HCT116 (cell line): ENCODE results near the gene CYB561D1. TPM values are rescaled to one million over a fixed set of nuclear protein-coding genes. Genes with fewer than 3 reads are reported as not detected.

Source experiments
- ATAC-seq: fragments of 200-7000 bp; cut with Tn5 transposase; 2 replicates; pipeline ENCODE4 v1.9.1; 2020; ENCODE audit warnings: mild to moderate bottlenecking, moderate library complexity
- BruUV-seq: library from RNA; stranded (reverse); fragments of 400-500 nt; replicated peaks from 2 replicates; lab custom pipeline; 2021; lab: Mats Ljungman, UMichigan
- CTCF ChIA-PET: fragments of 300-600 bp; sonication (Branson Sonifier 250); formaldehyde crosslinking; loops from one replicate; lab custom pipeline; 2021; ENCODE audit warnings: antibody characterized with exemption; lab: Charles Lee
- POLR2A ChIA-PET: fragments of 300-600, 350-600 bp; sonication (Branson Sonifier 250); formaldehyde crosslinking; loops from one replicate; lab custom pipeline; 2021; ENCODE audit warnings: antibody characterized with exemption; lab: Charles Lee
- RAD21 ChIA-PET, 2 experiments: fragments of 300-600 bp; sonication (Branson Sonifier 250); formaldehyde crosslinking; loops; one replicate each; lab custom pipeline; 2023; ENCODE audit warnings: low total read pairs in 2 of 2; ENCODE audit not compliant: uncharacterized antibody in 2 of 2, unreplicated experiment in 2 of 2, low non-redundant PET in 1 of 2; lab: Charles Lee
- DNase-seq: peaks from one replicate; pipeline ENCODE4 v3.0.0-alpha.2; 2010; ENCODE audit warnings: low read depth, low spot score
- H2AFZ ChIP-seq: fragments of 200-600 bp; shearing (Covaris generic), sonication (generic); 2 replicates; pipeline ENCODE4 v1.6.1; 2017; ENCODE audit warnings: low read depth, mixed run types, mixed read lengths, antibody characterized with exemption, low read length; ENCODE audit not compliant: poor library complexity, severe bottlenecking
- H3K27ac ChIP-seq: 2 replicates; pipeline ENCODE4 v1.5.1; 2012; ENCODE audit warnings: low read depth, low read length
- H3K27me3 ChIP-seq: fragments of 200-600 bp; sonication (generic); 2 replicates; pipeline ENCODE4 v1.6.1; 2016; ENCODE audit warnings: mixed run types, low read length, mixed read lengths; ENCODE audit not compliant: insufficient read depth
- H3K36me3 ChIP-seq, 2 experiments: fragments of 200-500 bp in 1 of 2; fragments of 200-600 bp in 1 of 2; sonication (Bioruptor generic) in 1 of 2; sonication (generic) in 1 of 2; 2 replicates each; pipeline versions ENCODE4 v1.5.1 to v1.6.1; 2014 to 2016; ENCODE audit warnings: low read length in 2 of 2, inconsistent platforms in 1 of 2, mixed read lengths in 1 of 2, mixed run types in 1 of 2; ENCODE audit not compliant: insufficient read depth in 2 of 2, control insufficient read depth in 1 of 2
- H3K4me1 ChIP-seq, 2 experiments: fragments of 200-600 bp in 1 of 2; sonication (generic) in 1 of 2; 2 replicates each; pipeline versions ENCODE4 v1.5.1 to v1.6.1; 2012 to 2017; ENCODE audit warnings: low read length in 2 of 2, inconsistent platforms in 1 of 2, mild to moderate bottlenecking in 1 of 2, mixed read lengths in 1 of 2, mixed run types in 1 of 2, moderate library complexity in 1 of 2; ENCODE audit not compliant: insufficient read depth in 2 of 2, control insufficient read depth in 1 of 2
- H3K4me2 ChIP-seq: fragments of 200-600 bp; sonication (generic); 2 replicates; pipeline ENCODE4 v1.6.1; 2017; ENCODE audit warnings: mixed run types, low read length, mixed read lengths
- H3K4me3 ChIP-seq, 2 experiments: fragments of 200-600 bp in 1 of 2; sonication (generic) in 1 of 2; replicated peaks in 1 of 2; 2 replicates each; pipeline ENCODE4 v1.5.1; 2011 to 2016; ENCODE audit warnings: low read length in 2 of 2, control low read depth in 1 of 2, low read depth in 1 of 2, mild to moderate bottlenecking in 1 of 2, mixed read lengths in 1 of 2, mixed run types in 1 of 2
- H3K79me2 ChIP-seq: fragments of 200-600 bp; sonication (generic); 2 replicates; pipeline ENCODE4 v1.6.1; 2017; ENCODE audit warnings: mild to moderate bottlenecking, mixed run types, low read length, moderate library complexity, mixed read lengths; ENCODE audit not compliant: insufficient read depth
- H3K9ac ChIP-seq: fragments of 200-600 bp; sonication (generic); 2 replicates; pipeline ENCODE4 v1.6.1; 2016; ENCODE audit warnings: low read length, mixed read lengths
- H3K9me2 ChIP-seq: fragments of 200-600 bp; sonication (generic), shearing (Covaris generic); 2 replicates; pipeline ENCODE4 v1.6.1; 2017; ENCODE audit warnings: mixed run types, mild to moderate bottlenecking, moderate library complexity; ENCODE audit not compliant: insufficient read depth
- H3K9me3 ChIP-seq, 2 experiments: fragments of 200-500 bp in 1 of 2; fragments of 200-600 bp in 1 of 2; sonication (Bioruptor generic) in 1 of 2; sonication (generic) in 1 of 2; 2 replicates each; pipeline ENCODE4 v1.6.1; 2014 to 2017; ENCODE audit warnings: low read length in 2 of 2, mixed read lengths in 2 of 2, inconsistent platforms in 1 of 2, low read depth in 1 of 2, mild to moderate bottlenecking in 1 of 2, mixed run types in 1 of 2, moderate library complexity in 1 of 2; ENCODE audit not compliant: control insufficient read depth in 1 of 2, insufficient read depth in 1 of 2
- H4K20me1 ChIP-seq: fragments of 200-600 bp; sonication (generic), shearing (Covaris generic); 2 replicates; pipeline ENCODE4 v1.6.1; 2017; ENCODE audit warnings: mixed run types, mild to moderate bottlenecking, moderate library complexity; ENCODE audit not compliant: insufficient read depth
- ELF1 ChIP-seq: IDR thresholded peaks from 2 replicates; pipeline ENCODE4 v1.6.1; 2012; ENCODE audit warnings: low read depth, borderline replicate concordance
- EZH2 ChIP-seq: fragments of 200-600 bp; sonication (generic); IDR thresholded peaks from 2 replicates; pipeline ENCODE4 v1.6.1; 2017; ENCODE audit warnings: antibody characterized with exemption, mixed run types
- EZH2phosphoT487 ChIP-seq: fragments of 200-600 bp; IDR thresholded peaks from 2 replicates; pipeline ENCODE4 v1.6.1; 2018; ENCODE audit warnings: antibody characterized with exemption, borderline replicate concordance
- FOSL1 ChIP-seq: IDR thresholded peaks from 2 replicates; pipeline ENCODE4 v1.6.1; 2012; ENCODE audit warnings: low read depth
- JUND ChIP-seq: IDR thresholded peaks from 2 replicates; pipeline ENCODE4 v1.6.1; 2012
- POLR2A ChIP-seq: IDR thresholded peaks from 2 replicates; pipeline ENCODE4 v1.7.0; 2011; ENCODE audit warnings: borderline replicate concordance; ENCODE audit not compliant: insufficient read depth, insufficient read length; ENCODE audit errors: extremely low read depth
- POLR2AphosphoS5 ChIP-seq: IDR thresholded peaks from 2 replicates; pipeline ENCODE4 v1.6.1; 2011; ENCODE audit warnings: mild to moderate bottlenecking, low read depth, low read length, moderate library complexity
- SRF ChIP-seq: IDR thresholded peaks from 2 replicates; pipeline ENCODE4 v1.6.1; 2012; ENCODE audit warnings: low read depth
- intact Hi-C: fragments of 100-400 bp; cut with micrococcal nuclease; formaldehyde crosslinking; loops from 2 replicates; pipeline ENCODE4 v1.10.0; 2022
- total RNA-seq: library from RNA; stranded (reverse); gene quantifications from one replicate; pipeline ENCODE4 v1.2.1, GENCODE V29; 2021; ENCODE audit not compliant: unreplicated experiment
- TF ChIP-seq, protein P1 (sequence below): IDR thresholded peaks from 2 replicates; pipeline ENCODE4 v1.6.1; 2012; ENCODE audit warnings: low read depth
- TF ChIP-seq, protein P2 (sequence below): IDR thresholded peaks from 2 replicates; pipeline ENCODE4 v1.6.1; 2011; ENCODE audit warnings: mild to moderate bottlenecking, low read length, moderate library complexity; ENCODE audit not compliant: insufficient replicate concordance; ENCODE audit errors: extremely low read depth

Gene CYB561D1
- total RNA-seq, 1 experiment from 2014 or later = 5.9 TPM

DNA sequence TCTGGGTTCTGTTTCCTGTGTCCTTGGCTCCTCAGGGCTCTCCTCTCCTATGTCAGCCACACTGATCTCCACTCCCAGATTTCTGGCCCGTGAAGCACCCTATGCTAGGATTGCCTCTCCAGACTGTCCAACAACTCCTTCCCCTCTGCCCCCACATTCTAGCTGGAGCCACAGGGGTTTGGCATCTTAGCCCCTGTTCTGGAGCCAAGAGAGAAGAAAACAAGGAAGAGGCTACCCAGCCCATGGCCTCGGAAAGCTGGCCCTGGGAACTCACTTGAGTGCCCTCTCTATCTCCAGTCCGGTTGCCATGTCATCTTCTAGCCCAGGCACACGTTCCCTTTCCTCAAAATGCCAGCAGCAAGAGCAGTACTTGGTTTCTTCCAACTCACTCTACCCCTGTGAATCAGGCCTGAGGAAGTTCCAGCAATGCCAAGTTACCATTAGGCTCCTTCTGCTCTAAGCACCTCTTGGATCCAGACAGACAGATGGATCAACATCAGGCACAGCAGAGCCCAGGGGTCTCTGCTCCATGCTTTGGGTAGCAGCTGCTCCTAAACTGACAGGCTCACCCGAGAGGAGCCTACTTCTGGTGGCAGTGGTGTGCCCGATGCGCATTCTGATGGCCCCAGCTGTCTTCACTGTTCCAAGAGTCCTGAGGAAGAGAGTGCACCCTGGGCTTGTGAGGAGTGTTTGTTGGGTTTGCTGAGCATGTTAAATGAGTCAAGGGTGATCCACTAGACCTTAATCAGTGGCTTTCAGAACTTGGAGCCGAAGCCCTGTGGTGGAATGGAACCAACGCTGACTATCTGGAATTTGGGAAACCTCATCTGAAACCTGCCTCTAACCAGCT is 34.2 kb downstream of the CYB561D1 start:
- TF ChIP-seq EZH2 = no peak
- TF ChIP-seq, protein P1, sequence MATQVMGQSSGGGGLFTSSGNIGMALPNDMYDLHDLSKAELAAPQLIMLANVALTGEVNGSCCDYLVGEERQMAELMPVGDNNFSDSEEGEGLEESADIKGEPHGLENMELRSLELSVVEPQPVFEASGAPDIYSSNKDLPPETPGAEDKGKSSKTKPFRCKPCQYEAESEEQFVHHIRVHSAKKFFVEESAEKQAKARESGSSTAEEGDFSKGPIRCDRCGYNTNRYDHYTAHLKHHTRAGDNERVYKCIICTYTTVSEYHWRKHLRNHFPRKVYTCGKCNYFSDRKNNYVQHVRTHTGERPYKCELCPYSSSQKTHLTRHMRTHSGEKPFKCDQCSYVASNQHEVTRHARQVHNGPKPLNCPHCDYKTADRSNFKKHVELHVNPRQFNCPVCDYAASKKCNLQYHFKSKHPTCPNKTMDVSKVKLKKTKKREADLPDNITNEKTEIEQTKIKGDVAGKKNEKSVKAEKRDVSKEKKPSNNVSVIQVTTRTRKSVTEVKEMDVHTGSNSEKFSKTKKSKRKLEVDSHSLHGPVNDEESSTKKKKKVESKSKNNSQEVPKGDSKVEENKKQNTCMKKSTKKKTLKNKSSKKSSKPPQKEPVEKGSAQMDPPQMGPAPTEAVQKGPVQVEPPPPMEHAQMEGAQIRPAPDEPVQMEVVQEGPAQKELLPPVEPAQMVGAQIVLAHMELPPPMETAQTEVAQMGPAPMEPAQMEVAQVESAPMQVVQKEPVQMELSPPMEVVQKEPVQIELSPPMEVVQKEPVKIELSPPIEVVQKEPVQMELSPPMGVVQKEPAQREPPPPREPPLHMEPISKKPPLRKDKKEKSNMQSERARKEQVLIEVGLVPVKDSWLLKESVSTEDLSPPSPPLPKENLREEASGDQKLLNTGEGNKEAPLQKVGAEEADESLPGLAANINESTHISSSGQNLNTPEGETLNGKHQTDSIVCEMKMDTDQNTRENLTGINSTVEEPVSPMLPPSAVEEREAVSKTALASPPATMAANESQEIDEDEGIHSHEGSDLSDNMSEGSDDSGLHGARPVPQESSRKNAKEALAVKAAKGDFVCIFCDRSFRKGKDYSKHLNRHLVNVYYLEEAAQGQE = no peak
- TF ChIP-seq FOSL1 = no peak
- TF ChIP-seq POLR2AphosphoS5 = no peak
- no peak for TF ChIP-seq EZH2phosphoT487
- TF ChIP-seq SRF = no peak
- TF ChIP-seq, protein P2, sequence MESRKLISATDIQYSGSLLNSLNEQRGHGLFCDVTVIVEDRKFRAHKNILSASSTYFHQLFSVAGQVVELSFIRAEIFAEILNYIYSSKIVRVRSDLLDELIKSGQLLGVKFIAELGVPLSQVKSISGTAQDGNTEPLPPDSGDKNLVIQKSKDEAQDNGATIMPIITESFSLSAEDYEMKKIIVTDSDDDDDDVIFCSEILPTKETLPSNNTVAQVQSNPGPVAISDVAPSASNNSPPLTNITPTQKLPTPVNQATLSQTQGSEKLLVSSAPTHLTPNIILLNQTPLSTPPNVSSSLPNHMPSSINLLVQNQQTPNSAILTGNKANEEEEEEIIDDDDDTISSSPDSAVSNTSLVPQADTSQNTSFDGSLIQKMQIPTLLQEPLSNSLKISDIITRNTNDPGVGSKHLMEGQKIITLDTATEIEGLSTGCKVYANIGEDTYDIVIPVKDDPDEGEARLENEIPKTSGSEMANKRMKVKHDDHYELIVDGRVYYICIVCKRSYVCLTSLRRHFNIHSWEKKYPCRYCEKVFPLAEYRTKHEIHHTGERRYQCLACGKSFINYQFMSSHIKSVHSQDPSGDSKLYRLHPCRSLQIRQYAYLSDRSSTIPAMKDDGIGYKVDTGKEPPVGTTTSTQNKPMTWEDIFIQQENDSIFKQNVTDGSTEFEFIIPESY = no peak
- TF ChIP-seq ELF1 = no peak
- TF ChIP-seq JUND = no peak
- TF ChIP-seq POLR2A = no peak
- no peak for ATAC-seq
- no TSS peak for BruUV-seq
- H3K9me2 ChIP-seq = no peaks in the 10 kb centered on the region
- ChIA-PET POLR2A (no interaction called here), CTCF (interaction anchor here (6.2 to 6.4 kb wide), 2 partner anchors 29 to 36 kb away, joined by 70 to 146 read pairs; partner anchors contain the start of gene CYB561D1), RAD21 (no interaction called here)
- H3K4me2 ChIP-seq = no peak overlapping the region
- H3K4me1 ChIP-seq = peaks cover 4 to 12% of the 10 kb centered on the region in 2 experiments; a peak in 3 of 4 replicates
- no peaks in the 10 kb centered on the region for H3K9me3 ChIP-seq
- H3K9ac ChIP-seq = no peak overlapping the region
- H3K4me3 ChIP-seq = no peak overlapping the region
- H2AFZ ChIP-seq = no peak overlapping the region
- no peaks in the 10 kb centered on the region for H3K79me2 ChIP-seq
- H3K27me3 ChIP-seq = no peaks in the 10 kb centered on the region; the same call in 1 of the 2 replicates
- H4K20me1 ChIP-seq = no peaks in the 10 kb centered on the region
- no peak for DNase-seq
- H3K36me3 ChIP-seq = no peaks in the 10 kb centered on the region
- intact Hi-C loops = no loop called here
- H3K27ac ChIP-seq = no peak overlapping the region
